Measurements from ENCODE around the gene ITGAX.

DNA sequence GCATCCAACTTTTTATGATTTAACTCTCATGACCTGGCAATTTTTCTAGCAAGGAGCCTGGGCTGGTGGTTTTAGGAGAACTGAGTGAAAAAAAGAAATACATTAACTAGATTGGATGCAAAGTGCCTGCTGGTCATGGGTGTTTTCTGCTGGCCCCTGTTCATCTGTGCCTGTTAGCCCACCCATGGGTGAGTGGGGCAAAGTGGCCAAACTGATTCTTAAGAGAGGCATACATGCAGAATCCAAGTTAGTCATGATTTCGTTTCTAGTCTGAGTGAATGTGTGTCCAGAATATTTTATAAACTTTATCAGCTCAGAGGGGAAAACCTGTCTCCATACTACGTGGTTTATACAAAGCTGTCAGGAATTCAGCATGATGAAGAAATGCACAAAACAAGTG is 33.6 kb downstream of the ITGAX start:
- TF ChIP-seq POLR2A (IDR thresholded peaks at IDR 0.05): no peak
- TF ChIP-seq, protein P1, sequence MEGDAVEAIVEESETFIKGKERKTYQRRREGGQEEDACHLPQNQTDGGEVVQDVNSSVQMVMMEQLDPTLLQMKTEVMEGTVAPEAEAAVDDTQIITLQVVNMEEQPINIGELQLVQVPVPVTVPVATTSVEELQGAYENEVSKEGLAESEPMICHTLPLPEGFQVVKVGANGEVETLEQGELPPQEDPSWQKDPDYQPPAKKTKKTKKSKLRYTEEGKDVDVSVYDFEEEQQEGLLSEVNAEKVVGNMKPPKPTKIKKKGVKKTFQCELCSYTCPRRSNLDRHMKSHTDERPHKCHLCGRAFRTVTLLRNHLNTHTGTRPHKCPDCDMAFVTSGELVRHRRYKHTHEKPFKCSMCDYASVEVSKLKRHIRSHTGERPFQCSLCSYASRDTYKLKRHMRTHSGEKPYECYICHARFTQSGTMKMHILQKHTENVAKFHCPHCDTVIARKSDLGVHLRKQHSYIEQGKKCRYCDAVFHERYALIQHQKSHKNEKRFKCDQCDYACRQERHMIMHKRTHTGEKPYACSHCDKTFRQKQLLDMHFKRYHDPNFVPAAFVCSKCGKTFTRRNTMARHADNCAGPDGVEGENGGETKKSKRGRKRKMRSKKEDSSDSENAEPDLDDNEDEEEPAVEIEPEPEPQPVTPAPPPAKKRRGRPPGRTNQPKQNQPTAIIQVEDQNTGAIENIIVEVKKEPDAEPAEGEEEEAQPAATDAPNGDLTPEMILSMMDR (IDR thresholded peaks at IDR 0.05): no peak

Measured in lower leg skin (tissue), 3 donors.